Esophagus squamous epithelium (tissue), 4 donors: ENCODE measurements around the gene ABLIM2.

Experiments used
- POLR2A ChIP-seq, 4 donors: fragments of 450-650 bp; IDR thresholded peaks; one replicate each; pipeline ENCODE4 v1.6.1; 2017; ENCODE audit warnings: antibody characterized with exemption in 4 of 4, mild to moderate bottlenecking in 4 of 4, moderate library complexity in 3 of 4
- TF ChIP-seq, protein P1 (sequence below), 6 experiments: fragments of 450-650 bp in 4 of 6; fragments of 200-600 bp in 2 of 6; sonication (generic) in 2 of 6; IDR thresholded peaks; one replicate each; pipeline ENCODE4 v1.5.1; 2016 to 2019; ENCODE audit warnings: antibody characterized with exemption in 6 of 6, mild to moderate bottlenecking in 4 of 6, moderate library complexity in 4 of 6

- TF ChIP-seq POLR2A (IDR thresholded peaks at IDR 0.05) = no peak
- TF ChIP-seq, protein P1, sequence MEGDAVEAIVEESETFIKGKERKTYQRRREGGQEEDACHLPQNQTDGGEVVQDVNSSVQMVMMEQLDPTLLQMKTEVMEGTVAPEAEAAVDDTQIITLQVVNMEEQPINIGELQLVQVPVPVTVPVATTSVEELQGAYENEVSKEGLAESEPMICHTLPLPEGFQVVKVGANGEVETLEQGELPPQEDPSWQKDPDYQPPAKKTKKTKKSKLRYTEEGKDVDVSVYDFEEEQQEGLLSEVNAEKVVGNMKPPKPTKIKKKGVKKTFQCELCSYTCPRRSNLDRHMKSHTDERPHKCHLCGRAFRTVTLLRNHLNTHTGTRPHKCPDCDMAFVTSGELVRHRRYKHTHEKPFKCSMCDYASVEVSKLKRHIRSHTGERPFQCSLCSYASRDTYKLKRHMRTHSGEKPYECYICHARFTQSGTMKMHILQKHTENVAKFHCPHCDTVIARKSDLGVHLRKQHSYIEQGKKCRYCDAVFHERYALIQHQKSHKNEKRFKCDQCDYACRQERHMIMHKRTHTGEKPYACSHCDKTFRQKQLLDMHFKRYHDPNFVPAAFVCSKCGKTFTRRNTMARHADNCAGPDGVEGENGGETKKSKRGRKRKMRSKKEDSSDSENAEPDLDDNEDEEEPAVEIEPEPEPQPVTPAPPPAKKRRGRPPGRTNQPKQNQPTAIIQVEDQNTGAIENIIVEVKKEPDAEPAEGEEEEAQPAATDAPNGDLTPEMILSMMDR (IDR thresholded peaks at IDR 0.05) = no peak
These were observed 179.0 kb downstream of the ABLIM2 start for GRCh38 chr4:7979652-7979968.
